Neural cell (in vitro differentiated cells): Measurements from ENCODE around the gene FAM193A. TPM values are rescaled to one million over a fixed set of nuclear protein-coding genes. Genes with fewer than 3 reads are reported as not detected.
A peak's percentile ranks its signal among the peaks of the same experiment; 100 is the strongest.

Experiments
- H2AFZ ChIP-seq: fragments of 200-600, 300-800 bp; sonication (generic), shearing (Covaris generic); 2 replicates; pipeline ENCODE4 v1.6.0; 2014; ENCODE audit warnings: low read depth, mild to moderate bottlenecking, antibody characterized with exemption, low read length, moderate library complexity
- H3F3A ChIP-seq: fragments of 200-600 bp; shearing (Covaris generic); 2 replicates; pipeline ENCODE4 v1.6.1; 2016; ENCODE audit warnings: mild to moderate bottlenecking, moderate library complexity, mixed read lengths, antibody characterized with exemption, low read length; ENCODE audit not compliant: insufficient read depth, poor library complexity, severe bottlenecking
- H3K27ac ChIP-seq: fragments of 200-600, 300-800 bp; sonication (generic), shearing (Covaris generic); 2 replicates; pipeline ENCODE4 v1.5.1; 2014; ENCODE audit warnings: mild to moderate bottlenecking, low read length, moderate library complexity
- H3K27me3 ChIP-seq: fragments of 300-800, 200-600 bp; sonication (generic), shearing (Covaris generic); 2 replicates; pipeline ENCODE4 v1.6.0; 2014; ENCODE audit warnings: mild to moderate bottlenecking, low read depth, low read length, moderate library complexity; ENCODE audit not compliant: insufficient read depth
- H3K36me3 ChIP-seq: fragments of 300-800, 200-600 bp; sonication (generic), shearing (Covaris generic); 2 replicates; pipeline ENCODE4 v1.5.1; 2014; ENCODE audit warnings: mild to moderate bottlenecking, antibody characterized with exemption, low read length, moderate library complexity; ENCODE audit not compliant: insufficient read depth
- H3K4me2 ChIP-seq: fragments of 300-800, 200-600 bp; sonication (generic), shearing (Covaris generic); 2 replicates; pipeline ENCODE4 v1.6.0; 2014; ENCODE audit warnings: mild to moderate bottlenecking, low read length
- H3K4me3 ChIP-seq: fragments of 300-800, 200-600 bp; sonication (generic), shearing (Covaris generic); 2 replicates; pipeline ENCODE4 v1.5.1; 2014; ENCODE audit warnings: mild to moderate bottlenecking, low read length, moderate library complexity
- H3K79me2 ChIP-seq: fragments of 200-600 bp; shearing (Covaris generic); replicated peaks from 2 replicates; pipeline ENCODE4 v1.6.0; 2014; ENCODE audit warnings: mild to moderate bottlenecking, low read length, moderate library complexity; ENCODE audit not compliant: insufficient read depth
- H3K9ac ChIP-seq: fragments of 300-800, 200-600 bp; sonication (generic), shearing (Covaris generic); 2 replicates; pipeline ENCODE4 v1.6.1; 2016; ENCODE audit warnings: mild to moderate bottlenecking, low read length, mixed read lengths
- H3K9me2 ChIP-seq: fragments of 200-600 bp; shearing (Covaris generic); 2 replicates; pipeline ENCODE4 v1.6.1; 2016; ENCODE audit warnings: mild to moderate bottlenecking, low read length, mixed read lengths; ENCODE audit not compliant: insufficient read depth
- H3K9me3 ChIP-seq: fragments of 200-600, 300-800 bp; sonication (generic), shearing (Covaris generic); 2 replicates; pipeline ENCODE4 v1.6.1; 2016; ENCODE audit warnings: mild to moderate bottlenecking, mixed run types, low read length, moderate library complexity, mixed read lengths
- H4K20me1 ChIP-seq: fragments of 200-600 bp; shearing (Covaris generic); 2 replicates; pipeline ENCODE4 v1.6.1; 2016; ENCODE audit warnings: mild to moderate bottlenecking, mixed run types; ENCODE audit not compliant: insufficient read depth
- CTCF ChIP-seq: fragments of 450-650 bp; IDR thresholded peaks from 2 replicates; pipeline ENCODE4 v1.5.1; 2014; ENCODE audit warnings: antibody characterized with exemption, mild to moderate bottlenecking, moderate library complexity; ENCODE audit not compliant: poor library complexity, severe bottlenecking
- EP300 ChIP-seq: fragments of 450-650 bp; conservative IDR thresholded peaks from 2 replicates; pipeline ENCODE4 v1.6.1; 2014; ENCODE audit warnings: antibody characterized with exemption, mild to moderate bottlenecking, moderate library complexity; ENCODE audit not compliant: poor library complexity, severe bottlenecking
- EZH2 ChIP-seq: fragments of 200-600, 300-800 bp; shearing (Covaris generic), sonication (generic); IDR thresholded peaks from 2 replicates; pipeline ENCODE4 v1.6.1; 2014; ENCODE audit warnings: antibody characterized with exemption, low read length, borderline replicate concordance, mild to moderate bottlenecking; ENCODE audit not compliant: insufficient read depth, poor library complexity, severe bottlenecking
- MXI1 ChIP-seq: fragments of 450-650 bp; conservative IDR thresholded peaks from 2 replicates; pipeline ENCODE4 v1.6.1; 2014; ENCODE audit warnings: antibody characterized with exemption, mild to moderate bottlenecking; ENCODE audit not compliant: poor library complexity, severe bottlenecking
- POLR2AphosphoS5 ChIP-seq: IDR thresholded peaks from 2 replicates; pipeline ENCODE4 v1.6.1; 2012
- RAD21 ChIP-seq: fragments of 450-650 bp; conservative IDR thresholded peaks from 2 replicates; pipeline ENCODE4 v1.6.1; 2014; ENCODE audit warnings: antibody characterized with exemption, mild to moderate bottlenecking, moderate library complexity
- REST ChIP-seq: IDR thresholded peaks from 2 replicates; pipeline ENCODE4 v1.6.1; 2012; ENCODE audit warnings: borderline replicate concordance
- SMC3 ChIP-seq: fragments of 450-650 bp; conservative IDR thresholded peaks from 2 replicates; pipeline ENCODE4 v1.6.1; 2014; ENCODE audit warnings: antibody characterized with exemption, mild to moderate bottlenecking, moderate library complexity; ENCODE audit not compliant: poor library complexity
- TAF1 ChIP-seq: IDR thresholded peaks from 2 replicates; pipeline ENCODE4 v1.6.1; 2012; ENCODE audit warnings: low read depth
- polyA minus RNA-seq: library from RNA; depleted of rRNA, polyadenylated mRNA; stranded (reverse); fragments of >200 nt; gene quantifications from 2 replicates; pipeline ENCODE4 v1.2.3, GENCODE V29; 2014
- polyA plus RNA-seq: library from polyadenylated mRNA; depleted of rRNA; stranded (reverse); fragments of >200 nt; gene quantifications from 2 replicates; pipeline ENCODE4 v1.2.3, GENCODE V29; 2014

FAM193A gene
- polyA plus RNA-seq (11.6 and 12.7 TPM in 2 replicates), polyA minus RNA-seq (31.9 and 38.5 TPM in 2 replicates)

- H3K4me2 ChIP-seq: peak within 1 kb of the TSS; percentile 92
- TF ChIP-seq CTCF (no peak), TAF1 (peak; percentile 24), REST (peak; percentile 9), POLR2AphosphoS5 (peak; percentile 93)
- H3K9ac ChIP-seq: peak within 1 kb of the TSS; percentile 99
- H4K20me1 ChIP-seq: peaks cover 7% of the 10 kb centered on the region
- peak within 1 kb of the TSS; percentile 98 for H3K27ac ChIP-seq
- no peaks in the 10 kb centered on the region for H3K9me2 ChIP-seq
- peaks cover 4% of the 10 kb centered on the region for H3F3A ChIP-seq
- H3K79me2 ChIP-seq: peaks cover 36% of the 10 kb centered on the region
- H2AFZ ChIP-seq: peak within 1 kb of the TSS; percentile 90
- H3K4me3 ChIP-seq: peak within 1 kb of the TSS; percentile 93
- H3K9me3 ChIP-seq: no peaks in the 10 kb centered on the region
- H3K36me3 ChIP-seq: no peaks in the 10 kb centered on the region
- H3K27me3 ChIP-seq: no peaks in the 10 kb centered on the region
Measured at GRCh38 chr4:2536193-2537010, at the start of gene FAM193A. FAM193A (plus strand) TSS chr4:2536647; CDS start chr4:2536916, 269 bp downstream.

- Histone ChIP-seq H4K20me1 (peaks cover 11% of the 10 kb centered on the region), H3K79me2 (peaks cover 57% of the 10 kb centered on the region), H3K9ac (no peak overlapping the region), H3K9me2 (no peaks in the 10 kb centered on the region), H3K4me3 (no peak overlapping the region), H3K27ac (no peak overlapping the region), H3K9me3 (no peaks in the 10 kb centered on the region), H2AFZ (no peak overlapping the region), H3K36me3 (no peaks in the 10 kb centered on the region), H3F3A (no peaks in the 10 kb centered on the region), H3K4me2 (no peak overlapping the region), H3K27me3 (no peaks in the 10 kb centered on the region)
- TF ChIP-seq SMC3: no peak
- no peak for TF ChIP-seq EP300
- no peak for TF ChIP-seq CTCF
- no peak for TF ChIP-seq REST
- no peak for TF ChIP-seq RAD21
- TF ChIP-seq POLR2AphosphoS5: no peak
- TF ChIP-seq MXI1: no peak
- TF ChIP-seq EZH2: no peak
- no peak for TF ChIP-seq TAF1
Measured at GRCh38 chr4:2486981-2487380, 49.5 kb upstream of the FAM193A start.
